NB4 (cell line): ENCODE data around the gene LRIG2.

ENCODE experiments used
- MYC ChIP-seq: IDR thresholded peaks from 2 replicates; pipeline ENCODE4 v1.6.1; 2011; ENCODE audit warnings: low read depth, low read length
- POLR2A ChIP-seq: IDR thresholded peaks from 2 replicates; pipeline ENCODE4 v1.6.1; 2011; ENCODE audit warnings: mild to moderate bottlenecking; ENCODE audit not compliant: insufficient read length; ENCODE audit errors: extremely low read depth
- TF ChIP-seq, protein P1 (sequence below): IDR thresholded peaks from one replicate; pipeline ENCODE4 v1.5.1; 2012; ENCODE audit warnings: low read depth, low read length
- TF ChIP-seq, protein P2 (sequence below): IDR thresholded peaks from 2 replicates; pipeline ENCODE4 v1.6.1; 2011; ENCODE audit warnings: low read depth, low read length

DNA sequence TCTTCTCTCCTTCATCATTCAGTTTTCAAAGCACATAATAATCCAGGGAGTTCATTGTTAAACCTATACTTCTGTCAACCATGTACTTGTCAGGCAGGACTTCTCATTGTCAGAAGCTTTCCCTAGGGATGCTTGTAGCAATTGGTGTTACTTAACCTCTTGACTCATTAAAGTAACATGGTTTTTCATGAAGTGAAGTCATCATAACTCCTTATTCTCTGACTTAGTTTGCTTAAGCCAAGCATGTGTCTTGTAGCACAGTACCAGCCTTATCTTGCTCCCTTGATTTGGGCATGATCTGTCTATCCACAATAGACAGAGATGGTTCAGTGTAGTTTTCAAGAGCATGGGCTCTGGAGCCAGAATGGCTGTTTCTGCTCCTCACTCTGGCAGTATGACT, 45.3 kb downstream of the LRIG2 start:
- TF ChIP-seq, protein P1, sequence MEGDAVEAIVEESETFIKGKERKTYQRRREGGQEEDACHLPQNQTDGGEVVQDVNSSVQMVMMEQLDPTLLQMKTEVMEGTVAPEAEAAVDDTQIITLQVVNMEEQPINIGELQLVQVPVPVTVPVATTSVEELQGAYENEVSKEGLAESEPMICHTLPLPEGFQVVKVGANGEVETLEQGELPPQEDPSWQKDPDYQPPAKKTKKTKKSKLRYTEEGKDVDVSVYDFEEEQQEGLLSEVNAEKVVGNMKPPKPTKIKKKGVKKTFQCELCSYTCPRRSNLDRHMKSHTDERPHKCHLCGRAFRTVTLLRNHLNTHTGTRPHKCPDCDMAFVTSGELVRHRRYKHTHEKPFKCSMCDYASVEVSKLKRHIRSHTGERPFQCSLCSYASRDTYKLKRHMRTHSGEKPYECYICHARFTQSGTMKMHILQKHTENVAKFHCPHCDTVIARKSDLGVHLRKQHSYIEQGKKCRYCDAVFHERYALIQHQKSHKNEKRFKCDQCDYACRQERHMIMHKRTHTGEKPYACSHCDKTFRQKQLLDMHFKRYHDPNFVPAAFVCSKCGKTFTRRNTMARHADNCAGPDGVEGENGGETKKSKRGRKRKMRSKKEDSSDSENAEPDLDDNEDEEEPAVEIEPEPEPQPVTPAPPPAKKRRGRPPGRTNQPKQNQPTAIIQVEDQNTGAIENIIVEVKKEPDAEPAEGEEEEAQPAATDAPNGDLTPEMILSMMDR = no peak
- TF ChIP-seq, protein P2, sequence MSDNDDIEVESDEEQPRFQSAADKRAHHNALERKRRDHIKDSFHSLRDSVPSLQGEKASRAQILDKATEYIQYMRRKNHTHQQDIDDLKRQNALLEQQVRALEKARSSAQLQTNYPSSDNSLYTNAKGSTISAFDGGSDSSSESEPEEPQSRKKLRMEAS = no peak
- TF ChIP-seq MYC (no peak), POLR2A (no peak)
